DMS 273 treated with DMSO at 0.1 percent for 48 hours (cell line): ENCODE data around the gene UBE4B.
"Not testable (repeated sequence)": the region's sequence is repeated elsewhere in the genome, so short reads cannot be mapped to it uniquely, and the experiment has no call there.

Source experiments
- DNase-seq: peaks from one replicate; lab custom pipeline; 2025; lab: John Stamatoyannopoulos, UW

Gene UBE4B

DNA sequence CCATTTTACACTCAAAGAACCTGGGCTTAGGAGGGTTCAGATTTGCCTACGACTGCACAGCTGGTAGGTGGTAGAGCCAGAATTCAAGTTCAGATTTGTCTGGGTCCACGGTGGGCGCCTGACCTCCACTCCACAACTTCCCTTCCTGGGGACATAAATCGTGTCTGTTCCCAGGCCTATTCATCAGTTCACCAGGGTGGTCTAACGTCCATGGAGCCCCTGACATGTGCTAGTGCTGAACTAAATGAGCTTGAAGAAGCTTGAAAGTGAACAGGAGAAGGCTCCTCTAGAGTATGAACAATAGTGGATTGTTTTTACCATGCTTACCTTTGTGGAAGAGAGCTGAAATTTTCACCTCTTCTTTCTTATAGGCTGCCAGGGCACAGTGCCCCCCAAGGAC lies 145.1 kb downstream of the UBE4B start:
- no peak for DNase-seq

GRCh38 chr1:10178597-10179405 lies 146.0 kb downstream of the UBE4B start:
- no peak for DNase-seq

GRCh38 chr1:10179406-10180091 lies 146.8 kb downstream of the UBE4B start:
- no peak for DNase-seq

- DNase-seq = no peak
Observed at GRCh38 chr1:10181154-10181553, 148.4 kb downstream of the UBE4B start.

- DNase-seq = no peak
Observed at GRCh38 chr1:10185759-10186158, 153.0 kb downstream of the UBE4B start.

DNA sequence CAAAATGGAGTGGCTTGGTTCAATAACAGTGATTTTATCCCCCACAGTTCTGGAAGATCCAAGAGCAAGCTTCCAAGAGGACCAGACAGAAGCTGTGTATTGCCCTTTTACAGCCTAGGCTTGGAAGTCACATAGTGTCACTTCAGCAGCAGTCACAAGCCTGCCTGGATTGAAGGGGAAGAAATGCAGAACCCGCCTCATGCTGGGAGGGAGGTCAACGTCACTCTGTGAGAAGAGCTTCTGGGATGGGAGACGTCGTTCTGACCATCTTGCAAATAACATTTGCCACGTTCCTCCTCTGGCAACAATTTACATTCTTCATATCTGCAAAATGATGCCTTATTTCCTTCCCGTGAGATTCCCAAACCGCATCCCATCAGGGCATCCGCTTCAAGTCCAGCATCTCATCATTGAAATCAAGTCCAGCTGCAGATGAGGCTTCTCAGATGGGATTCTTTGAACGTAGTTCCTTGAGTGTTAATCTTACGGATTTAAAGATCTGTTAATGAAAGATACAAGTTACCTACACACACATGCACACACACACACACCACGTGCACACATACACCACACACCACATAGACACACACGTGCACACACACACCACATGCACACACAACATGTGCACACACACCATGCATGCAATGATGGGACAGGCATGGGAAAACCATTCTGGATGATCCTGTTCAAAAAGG lies 153.7 kb downstream of the UBE4B start:
- DNase-seq = no peak

DNA sequence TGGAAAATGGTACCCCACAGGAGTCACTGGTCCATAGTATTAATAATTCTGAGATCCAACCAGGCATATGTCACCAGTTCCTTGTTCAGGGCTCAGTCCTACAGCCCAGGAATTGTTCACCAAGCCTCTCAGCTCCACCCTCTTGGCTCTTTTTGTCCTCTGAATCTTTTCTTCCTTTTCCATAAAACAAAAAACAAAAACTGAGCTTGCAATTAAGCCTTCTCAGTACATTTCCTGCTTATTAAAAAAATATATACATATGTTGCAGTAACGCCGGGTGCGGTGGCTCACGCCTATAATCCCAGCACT lies 154.2 kb downstream of the UBE4B start:
- no peak for DNase-seq

- no peak for DNase-seq
Observed at GRCh38 chr1:10188133-10188650, 155.4 kb downstream of the UBE4B start.

DNA sequence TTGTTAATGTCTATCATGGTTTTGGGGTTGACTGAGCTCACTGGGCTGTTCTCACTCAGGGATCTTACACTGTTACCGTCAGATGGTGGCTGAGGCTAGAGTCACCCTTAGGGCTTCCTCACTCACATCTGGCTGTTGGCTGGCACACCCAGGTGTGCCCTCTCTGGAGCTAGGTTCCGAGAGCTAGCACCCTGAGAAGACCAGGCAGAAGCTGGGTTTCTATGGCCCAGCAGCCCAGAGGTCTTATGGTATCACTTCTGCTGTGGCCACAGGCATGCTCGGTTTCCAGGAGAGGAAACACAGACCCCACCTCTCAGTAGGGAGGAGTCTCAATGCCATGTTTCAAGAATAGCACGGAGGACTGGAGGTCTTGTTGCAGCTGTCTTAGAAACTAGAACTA lies 156.9 kb downstream of the UBE4B start:
- no peak for DNase-seq

GRCh38 chr1:10192263-10192662 lies 159.5 kb downstream of the UBE4B start:
- DNase-seq = no peak

DNA sequence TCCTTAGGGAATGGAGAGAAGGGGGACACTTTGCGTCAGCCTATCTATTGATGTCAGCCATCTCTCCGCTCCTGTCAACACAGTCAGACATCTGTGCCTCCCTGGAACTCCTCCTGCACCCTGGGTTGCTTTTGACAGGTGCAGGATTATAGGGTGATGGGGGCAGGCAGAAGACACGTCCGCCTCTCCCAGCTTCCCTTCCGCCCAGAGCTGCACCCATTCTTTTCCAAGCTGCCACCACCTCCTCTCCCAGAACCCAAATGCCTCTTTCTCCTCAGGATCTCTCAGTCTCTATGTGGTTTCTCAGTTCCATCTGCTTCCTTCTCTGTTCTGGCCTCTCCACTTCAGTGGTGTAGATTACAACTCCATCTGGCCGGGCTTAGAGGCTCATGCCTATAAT lies 160.5 kb downstream of the UBE4B start:
- peak; percentile 96 for DNase-seq

DNA sequence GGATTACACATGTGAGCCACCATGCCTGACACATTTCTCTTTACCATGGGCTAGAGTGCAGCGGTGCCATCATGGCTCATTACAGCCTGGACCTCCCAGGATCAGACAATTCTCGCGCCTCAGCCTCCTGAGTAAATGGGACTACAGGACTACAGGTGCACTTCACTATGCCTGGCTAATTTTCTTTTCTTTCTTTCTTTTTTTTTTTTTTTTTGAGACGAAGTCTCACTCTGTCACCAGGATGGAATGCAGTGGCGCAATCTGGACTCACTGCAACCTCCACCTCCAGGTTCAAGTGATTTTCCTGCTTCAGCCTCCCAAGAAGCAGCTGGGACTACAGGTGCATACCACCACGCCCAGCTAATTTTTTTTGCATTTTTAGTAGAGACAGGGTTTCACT lies 162.8 kb downstream of the UBE4B start:
- DNase-seq = no peak

DNA sequence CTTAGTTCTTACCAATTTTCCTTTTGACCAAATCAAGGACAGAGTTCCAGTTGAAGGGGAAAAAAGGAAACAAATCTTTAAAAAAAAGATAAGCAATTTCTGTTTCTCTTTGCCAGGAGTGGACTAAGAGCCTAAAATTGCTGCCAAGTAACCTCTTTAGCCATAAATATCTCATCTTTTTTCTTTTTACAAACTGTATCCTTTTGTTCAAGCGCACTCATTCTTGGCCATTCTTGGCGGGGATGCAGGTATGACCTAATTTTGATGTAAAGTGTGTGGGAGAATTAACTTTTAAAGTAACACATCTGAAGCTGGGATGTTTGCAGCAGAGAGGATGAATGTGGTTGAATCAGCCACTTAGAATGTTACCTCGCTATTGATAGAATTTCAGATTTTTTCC lies 164.2 kb downstream of the UBE4B start:
- no peak for DNase-seq

GRCh38 chr1:10200620-10201019 lies 167.9 kb downstream of the UBE4B start:
- no peak for DNase-seq

- DNase-seq = no peak
Observed at GRCh38 chr1:10204003-10204642, 171.4 kb downstream of the UBE4B start.

- DNase-seq = not testable (repeated sequence)
Observed at GRCh38 chr1:10205206-10205605, 172.4 kb downstream of the UBE4B start.

GRCh38 chr1:10207810-10208209 lies 175.1 kb downstream of the UBE4B start:
- no peak for DNase-seq

DNA sequence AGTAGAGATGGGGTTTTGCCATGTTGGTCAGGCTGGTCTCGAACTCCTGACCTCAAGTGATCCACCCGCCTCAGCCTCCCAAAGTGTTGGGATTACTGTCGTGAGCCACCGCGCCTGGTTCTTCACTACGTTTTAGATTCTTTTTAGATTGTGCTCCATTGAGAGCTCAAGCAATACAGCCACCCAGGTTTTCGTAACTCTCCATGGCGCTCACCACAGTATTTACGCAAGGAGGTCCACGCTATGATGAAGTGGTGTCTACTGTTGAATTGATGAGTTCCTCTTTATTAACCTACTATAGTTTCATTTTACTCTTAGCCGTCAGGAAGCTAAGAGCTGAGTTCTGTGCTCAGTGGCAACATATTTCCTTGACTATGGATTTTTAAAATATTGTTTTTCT lies 175.8 kb downstream of the UBE4B start:
- DNase-seq = no peak

DNA sequence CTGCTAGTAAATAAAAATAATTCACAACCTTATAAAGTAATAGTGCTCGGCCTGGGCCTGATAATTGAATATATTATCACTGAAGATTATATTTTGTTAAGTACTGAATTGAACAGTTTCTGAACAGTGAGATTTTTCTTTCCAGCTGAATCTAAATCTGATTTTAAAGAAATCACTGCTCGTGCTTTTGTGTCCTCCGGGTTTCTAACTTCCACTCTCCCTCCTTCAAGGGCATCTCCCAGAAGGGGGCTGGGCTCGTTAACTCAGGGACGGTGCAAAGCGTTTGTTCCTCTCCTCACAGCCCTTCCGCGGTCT lies 176.8 kb downstream of the UBE4B start:
- no peak for DNase-seq

GRCh38 chr1:10209905-10210810 lies 177.4 kb downstream of the UBE4B start, which contains the start of gene KIF1B:
Gene KIF1B, plus strand, starts transcription at chr1:10210570. Its CDS starts 21,759 bp downstream, at chr1:10232329.
- peak; percentile 88 for DNase-seq
